Hypothalamus (tissue), 51 donors: Measurements from ENCODE around the gene ZNF652.

ENCODE experiments used
- DNase-seq, 51 donors: peaks; one replicate each; lab custom pipeline; 2025; lab: John Stamatoyannopoulos, UW

The ZNF652 gene

GRCh38 chr17:49387498-49388289 lies 25.6 kb upstream of the ZNF652 start:
- no peak for DNase-seq

- no peak for DNase-seq
These were observed 24.3 kb upstream of the ZNF652 start for GRCh38 chr17:49386373-49386772.

DNA sequence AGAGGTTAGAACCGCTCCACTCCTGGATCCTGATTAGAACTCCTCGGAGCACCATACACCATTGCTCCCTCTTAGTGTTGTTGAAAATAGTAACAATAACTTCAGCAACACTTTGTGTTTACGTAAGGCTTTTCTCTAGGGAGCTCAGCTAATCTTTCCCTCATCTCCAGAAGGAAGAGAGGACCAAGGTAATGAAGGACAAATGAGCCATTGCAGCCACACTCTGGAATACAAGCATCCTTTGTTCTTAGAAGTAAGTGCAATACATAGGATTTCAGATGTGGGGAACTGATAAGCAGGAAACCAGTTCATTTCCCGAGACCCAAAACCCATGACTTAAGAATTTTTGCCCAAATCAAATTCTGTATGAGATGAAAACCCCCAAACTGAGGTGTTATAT lies 22.9 kb upstream of the ZNF652 start:
- DNase-seq, result no peak

DNA sequence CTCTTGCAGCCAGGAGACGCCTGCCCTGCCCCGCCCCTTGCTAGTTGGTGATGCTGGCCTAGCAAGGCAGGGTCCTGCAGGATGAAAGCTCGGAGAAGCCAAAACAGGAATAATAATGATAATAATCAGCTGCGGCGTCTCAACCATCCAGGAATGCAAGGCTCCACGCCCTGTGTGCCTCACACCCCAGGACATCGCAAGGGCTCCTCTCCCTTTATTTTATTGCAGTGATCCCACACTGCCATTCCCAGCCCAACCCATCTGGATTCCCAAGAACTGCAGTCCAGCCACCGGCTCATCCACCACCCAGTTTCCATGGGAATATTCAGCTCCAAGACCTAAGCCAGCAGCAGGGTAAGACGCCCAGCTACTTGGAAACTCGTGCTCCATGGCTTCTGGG lies 21.0 kb upstream of the ZNF652 start:
- DNase-seq, result no peak

GRCh38 chr17:49382556-49382955 lies 20.5 kb upstream of the ZNF652 start:
- DNase-seq, result no peak

DNA sequence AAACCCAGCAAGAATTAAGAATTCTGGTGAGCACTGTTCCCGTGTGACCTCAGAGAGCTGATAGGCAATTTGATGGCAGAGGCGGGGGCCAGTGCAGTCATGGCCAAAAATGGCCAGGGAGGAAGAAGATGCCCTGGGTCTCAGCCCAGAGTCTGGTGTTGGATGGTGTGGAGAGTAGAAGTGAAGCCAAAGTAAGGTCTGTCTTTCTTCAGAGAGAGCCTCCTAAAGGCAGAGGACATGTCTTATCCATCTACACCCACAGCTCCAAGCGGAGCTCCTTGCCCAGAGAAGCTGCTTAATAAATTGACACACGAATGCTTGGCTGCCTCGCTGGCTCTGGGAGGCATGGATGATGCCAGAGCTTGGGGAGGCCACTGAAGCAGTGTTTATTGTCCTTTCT lies 19.7 kb upstream of the ZNF652 start:
- no peak for DNase-seq

GRCh38 chr17:49381033-49381432 lies 19.0 kb upstream of the ZNF652 start:
- no peak for DNase-seq

- no peak for DNase-seq
These were observed 17.9 kb upstream of the ZNF652 start for GRCh38 chr17:49379926-49380325.

GRCh38 chr17:49378311-49378710 lies 16.3 kb upstream of the ZNF652 start:
- DNase-seq, result no peak

- no peak for DNase-seq
These were observed 13.5 kb upstream of the ZNF652 start for GRCh38 chr17:49375544-49375943.

DNA sequence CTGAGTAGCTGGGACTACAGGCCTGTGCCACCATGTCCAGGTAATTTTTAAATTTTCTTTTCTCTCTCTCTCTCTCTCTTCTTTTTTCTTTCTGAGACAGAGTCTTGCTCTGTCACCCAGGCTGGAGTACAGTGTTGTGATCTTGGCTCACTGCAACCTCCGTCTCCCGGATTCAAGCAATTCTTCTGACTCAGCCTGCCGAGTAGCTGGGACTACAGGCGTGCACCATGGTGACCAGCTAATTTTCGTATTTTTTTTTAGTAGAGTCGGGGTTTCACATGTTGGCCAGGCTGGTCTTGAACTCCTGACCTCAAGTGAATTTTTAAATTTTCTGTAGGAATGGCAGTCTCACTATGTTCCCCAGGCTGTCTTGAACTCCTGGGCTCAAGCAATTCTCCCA lies 11.1 kb upstream of the ZNF652 start:
- DNase-seq, result no peak

DNA sequence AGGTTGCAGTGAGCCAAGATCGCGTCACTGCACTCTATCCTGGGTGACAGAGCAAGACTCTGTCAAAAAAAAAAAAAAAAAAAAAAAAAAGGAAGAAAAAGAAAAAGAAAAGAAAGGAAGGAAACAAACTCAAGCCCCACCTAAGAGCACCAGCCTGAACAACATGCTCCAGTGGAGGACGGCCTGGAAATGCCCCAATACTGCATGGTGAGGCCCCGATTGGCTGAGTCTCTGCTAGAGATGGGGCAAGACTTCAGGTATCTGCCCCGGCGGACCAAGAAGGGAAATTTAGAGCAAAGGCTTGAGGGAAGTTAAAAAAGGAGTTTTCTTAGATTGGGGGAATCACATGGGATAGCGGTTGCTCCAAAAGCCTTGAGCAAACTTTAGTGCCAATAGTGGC lies 10.4 kb upstream of the ZNF652 start:
- no peak for DNase-seq

GRCh38 chr17:49370971-49371834 lies 9.2 kb upstream of the ZNF652 start:
- DNase-seq, result no peak

DNA sequence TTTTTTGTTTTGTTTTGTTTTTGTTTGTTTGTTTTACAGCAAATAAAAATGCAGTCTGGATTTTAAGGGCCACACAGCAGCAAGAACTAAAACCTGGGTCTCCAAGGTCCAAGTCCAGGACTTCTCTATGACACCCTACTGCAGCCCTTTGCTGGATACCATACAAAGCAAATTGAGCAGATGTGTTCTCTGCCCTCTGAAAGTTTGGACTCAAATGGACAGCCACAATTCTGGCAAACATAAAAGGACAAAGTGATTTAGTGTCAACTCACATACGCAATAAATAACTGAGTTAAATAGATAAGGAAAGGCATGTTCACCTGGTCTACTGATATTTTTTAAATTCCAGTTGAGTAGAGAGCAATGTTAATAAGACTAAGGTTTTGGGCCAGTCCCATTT lies 7.7 kb upstream of the ZNF652 start:
- DNase-seq, result no peak

DNA sequence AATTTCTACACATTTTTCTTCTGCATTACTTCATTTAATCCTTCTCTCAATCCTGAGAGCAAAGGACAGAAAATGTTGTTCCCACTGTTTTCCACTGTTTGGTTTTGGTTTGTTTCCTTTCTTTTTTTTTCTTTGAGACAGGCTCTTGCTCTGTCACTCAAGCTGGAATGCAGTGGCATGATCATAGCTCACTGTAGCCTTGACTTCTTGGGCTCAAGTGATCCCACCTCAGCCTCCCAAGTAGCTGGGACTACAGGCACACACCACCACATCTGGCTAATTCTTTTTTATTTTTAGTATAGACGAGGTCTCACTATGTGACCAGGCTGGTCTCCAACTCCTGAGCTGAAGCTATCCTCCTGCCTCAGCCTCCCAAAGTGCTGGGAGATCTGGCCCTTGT lies 7.0 kb upstream of the ZNF652 start:
- DNase-seq, result no peak

GRCh38 chr17:49365667-49366066 lies 3.6 kb upstream of the ZNF652 start:
- DNase-seq, result peak in 21 of 51 donors; percentile 9 to 61 (median 41)

- DNase-seq, result peak in 1 of 51 donors; percentile 12
These were observed 3.1 kb upstream of the ZNF652 start for GRCh38 chr17:49365126-49365525.

GRCh38 chr17:49364119-49364518 lies 2.1 kb upstream of the ZNF652 start:
- DNase-seq, result no peak

- DNase-seq, result no peak
These were observed 1.2 kb upstream of the ZNF652 start for GRCh38 chr17:49363251-49363650.

GRCh38 chr17:49362723-49363117 lies 670 bp upstream of the ZNF652 start:
- DNase-seq, result peak in 1 of 51 donors; percentile 61

- peak in 37 of 51 donors; percentile 10 to 83 (median 40) for DNase-seq
These were observed 735 bp downstream of the ZNF652 start for GRCh38 chr17:49361129-49361901.
